ENCODE data around the gene KRT38. TPM values are rescaled to one million over a fixed set of nuclear protein-coding genes. Genes with fewer than 3 reads are reported as not detected.

Gene KRT38
- total and polyA plus RNA-seq, 2 of the 8 experiments (the other 6 are each of a cell fraction or from before 2014, with no cell fraction given), result not detected

- no peaks in the 10 kb centered on the region for H4K20me1 ChIP-seq (replicated peaks in 1 of 2; ENCODE audit: control insufficient read depth in 1 of 2, insufficient read depth in 2 of 2, low read length in 2 of 2)
- no peak overlapping the region for H3K56ac ChIP-seq (replicated peaks; ENCODE audit: insufficient read length, low read depth, low read length)
- H3K23ac ChIP-seq (ENCODE audit: insufficient read length), result no peak overlapping the region
- peaks cover 0 to 7% (median 1%) of the 10 kb centered on the region in 4 experiments; a peak in 5 of 7 replicates for H3K4me1 ChIP-seq (replicated peaks in 1 of 4; ENCODE audit: control insufficient read depth in 3 of 4, insufficient read depth in 4 of 4, low read length in 3 of 4)
- no peak overlapping the region for H3K14ac ChIP-seq (ENCODE audit: insufficient read length)
- FAIRE-seq (no peak), DNase-seq (ENCODE audit: low read depth in 1 of 2, low spot score in 2 of 2) (no peak)
- no peak overlapping the region for H2BK20ac ChIP-seq (ENCODE audit: low read length)
- no peaks in the 10 kb centered on the region for H3K79me1 ChIP-seq (ENCODE audit: low read depth, low read length)
- peak overlapping the region; percentile 15; the same call in 1 of the 2 replicates for H2BK5ac ChIP-seq (ENCODE audit: low read depth, low read length)
- H3K79me2 ChIP-seq (ENCODE audit: control insufficient read depth in 1 of 2, insufficient read depth in 2 of 2, low read length in 2 of 2), result no peaks in the 10 kb centered on the region
- H3K18ac ChIP-seq (ENCODE audit: extremely low read depth, low read length), result peak overlapping the region; percentile 43; the same call in 1 of the 2 replicates
- no peaks in the 10 kb centered on the region for H3K9me3 ChIP-seq (ENCODE audit: insufficient read depth in 2 of 2, low read depth in 1 of 2, low read length in 1 of 2)
- H3K4me2 ChIP-seq (ENCODE audit: insufficient read depth in 1 of 2, low read depth in 2 of 2, low read length in 2 of 2), result no peak overlapping the region
- TF ChIP-seq ATF3 (IDR thresholded peaks at IDR 0.05; ENCODE audit: insufficient read depth, low read depth, low read length), result no peak
- TF ChIP-seq SIN3A (conservative IDR thresholded peaks at IDR 0.05 in 1 of 2, IDR thresholded peaks at IDR 0.05 in 1 of 2; ENCODE audit: low read depth in 1 of 2, low read length in 2 of 2), result no peak
- H3K4me3 ChIP-seq (ENCODE audit: extremely low read depth in 1 of 4, insufficient read depth in 2 of 4, low read depth in 3 of 4, low read length in 4 of 4), result no peak overlapping the region
- no peak overlapping the region for H2AK5ac ChIP-seq (ENCODE audit: low read depth, low read length)
- no peaks in the 10 kb centered on the region for H3K36me3 ChIP-seq (ENCODE audit: control insufficient read depth in 2 of 4, insufficient read depth in 4 of 4, low read length in 3 of 4)
- no peak overlapping the region for H2AFZ ChIP-seq (ENCODE audit: low read length)
- no peak overlapping the region for H3K4ac ChIP-seq (replicated peaks; ENCODE audit: insufficient read length, low read depth, low read length)
- peak overlapping the region; percentile 53; the same call in 1 of the 2 replicates for H2BK12ac ChIP-seq (ENCODE audit: low read depth, low read length)
- H3K27me3 ChIP-seq (replicated peaks in 1 of 4; ENCODE audit: control insufficient read depth in 3 of 4, extremely low read depth in 1 of 4, insufficient read depth in 3 of 4, low read length in 3 of 4), result no peaks in the 10 kb centered on the region; a peak in 2 of 7 replicates
- CTCF ChIA-PET (ENCODE audit: partially characterized antibody), result interaction anchor here (0.6 to 0.9 kb wide), 2 partner anchors 89 to 252 kb away, joined by 3 read pairs; no protein-coding TSS in a partner anchor
- POLR2A ChIA-PET (ENCODE audit: partially characterized antibody), result no interaction called here
- H3K27ac ChIP-seq (ENCODE audit: low read depth, low read length), result no peak overlapping the region
- no peak overlapping the region for H4K5ac ChIP-seq (ENCODE audit: insufficient read length, low read depth, low read length)
- H2BK120ac ChIP-seq (replicated peaks; ENCODE audit: low read depth, low read length), result no peak overlapping the region
- WGBS, 2 experiments (ENCODE audit: extremely low coverage in 1 of 2, insufficient coverage in 1 of 2, insufficient read length in 1 of 2, insufficient replicate concordance in 2 of 2, low coverage in 1 of 2, low lambda C conversion rate in 2 of 2, missing lambda C conversion rate in 1 of 2), result 94% methylated on average over 20 of the region's 20 CpGs; no CpG with 5 or more reads in 1 of the 2 experiments
- no peak overlapping the region for H4K91ac ChIP-seq (replicated peaks; ENCODE audit: insufficient read length, low read length)
- no peaks in the 10 kb centered on the region for H3K23me2 ChIP-seq (ENCODE audit: low read depth, low read length)
- no peak overlapping the region for H4K8ac ChIP-seq (ENCODE audit: extremely low read depth, insufficient read depth, low read length)
- H3K9ac ChIP-seq (replicated peaks in 1 of 4; ENCODE audit: extremely low read depth in 1 of 4, low read depth in 3 of 4, low read length in 3 of 4), result no peak overlapping the region
- peak overlapping the region; percentile 76; the same call in 1 of the 2 replicates for H2BK15ac ChIP-seq (ENCODE audit: low read length)
Observed at GRCh38 chr17:41411072-41411840, 29.5 kb downstream of the KRT38 start.

Measured in H1 (cell line).